ENCODE results near the gene HSPA4.
"Not testable (repeated sequence)": the region's sequence is repeated elsewhere in the genome, so short reads cannot be mapped to it uniquely, and the experiment has no call there.

The HSPA4 gene

GRCh38 chr5:133081036-133081435 is 29.2 kb downstream of the HSPA4 start:
- Histone ChIP-seq H3K27me3 (ENCODE audit: insufficient read depth, low read depth, severe bottlenecking) (no peaks in the 10 kb centered on the region), H3K4me3 (ENCODE audit: low read depth, low read length) (no peak overlapping the region), H3K27ac (no peak overlapping the region), H3K9me3 (ENCODE audit: severe bottlenecking) (no peaks in the 10 kb centered on the region), H3K36me3 (peaks cover 77% of the 10 kb centered on the region)
- no peak for TF ChIP-seq CTCF (IDR thresholded peaks at IDR 0.05; ENCODE audit: low read depth, low read length)
- no peak for DNase-seq

GRCh38 chr5:133081703-133082102 is 29.9 kb downstream of the HSPA4 start:
- Histone ChIP-seq H3K36me3 (peaks cover 82% of the 10 kb centered on the region), H3K4me3 (ENCODE audit: low read depth, low read length) (no peak overlapping the region), H3K27me3 (ENCODE audit: insufficient read depth, low read depth, severe bottlenecking) (no peaks in the 10 kb centered on the region), H3K9me3 (ENCODE audit: severe bottlenecking) (no peaks in the 10 kb centered on the region), H3K27ac (no peak overlapping the region)
- no peak for TF ChIP-seq CTCF (IDR thresholded peaks at IDR 0.05; ENCODE audit: low read depth, low read length)
- DNase-seq: no peak

- no peaks in the 10 kb centered on the region for H3K9me3 ChIP-seq (ENCODE audit: severe bottlenecking)
- no peaks in the 10 kb centered on the region for H3K27me3 ChIP-seq (ENCODE audit: insufficient read depth, low read depth, severe bottlenecking)
- H3K36me3 ChIP-seq: peaks cover 82% of the 10 kb centered on the region
- H3K27ac ChIP-seq: no peak overlapping the region
- no peak for DNase-seq
- H3K4me3 ChIP-seq (ENCODE audit: low read depth, low read length): no peak overlapping the region
- no peak for TF ChIP-seq CTCF (IDR thresholded peaks at IDR 0.05; ENCODE audit: low read depth, low read length)
Observed at GRCh38 chr5:133082128-133082527, 30.3 kb downstream of the HSPA4 start.

GRCh38 chr5:133083901-133084300 is 32.1 kb downstream of the HSPA4 start:
- no peak for TF ChIP-seq CTCF (IDR thresholded peaks at IDR 0.05; ENCODE audit: low read depth, low read length)
- DNase-seq: no peak
- Histone ChIP-seq H3K27ac (no peak overlapping the region), H3K27me3 (ENCODE audit: insufficient read depth, low read depth, severe bottlenecking) (no peaks in the 10 kb centered on the region), H3K4me3 (ENCODE audit: low read depth, low read length) (no peak overlapping the region), H3K9me3 (ENCODE audit: severe bottlenecking) (no peaks in the 10 kb centered on the region), H3K36me3 (peaks cover 83% of the 10 kb centered on the region)

- not testable (repeated sequence) for H3K27me3 ChIP-seq (ENCODE audit: insufficient read depth, low read depth, severe bottlenecking); H3K9me3 ChIP-seq (ENCODE audit: severe bottlenecking); DNase-seq; H3K4me3 ChIP-seq (ENCODE audit: low read depth, low read length); H3K27ac ChIP-seq
- peaks cover 84% of the 10 kb centered on the region for H3K36me3 ChIP-seq
Observed at GRCh38 chr5:133085171-133085570, 33.4 kb downstream of the HSPA4 start.

GRCh38 chr5:133086366-133086875 is 34.6 kb downstream of the HSPA4 start:
- Histone ChIP-seq H3K27ac (no peak overlapping the region), H3K36me3 (peaks cover 89% of the 10 kb centered on the region), H3K27me3 (ENCODE audit: insufficient read depth, low read depth, severe bottlenecking) (no peaks in the 10 kb centered on the region), H3K4me3 (ENCODE audit: low read depth, low read length) (no peak overlapping the region), H3K9me3 (ENCODE audit: severe bottlenecking) (no peaks in the 10 kb centered on the region)
- no peak for TF ChIP-seq CTCF (IDR thresholded peaks at IDR 0.05; ENCODE audit: low read depth, low read length)
- DNase-seq: no peak

Measured in WERI-Rb-1 (cell line).